GM12878 (cell line): ENCODE data around the gene DISP3. TPM values are rescaled to one million over a fixed set of nuclear protein-coding genes. Genes with fewer than 3 reads are reported as not detected.
A peak's percentile ranks its signal among the peaks of the same experiment; 100 is the strongest.

Experiments
- ATAC-seq: fragments of 200-7000 bp; cut with Tn5 transposase; 3 replicates; pipeline ENCODE4 v1.9.1; 2020; ENCODE audit warnings: mild to moderate bottlenecking, moderate library complexity
- Bru-seq: library from RNA; stranded (reverse); fragments of 400-500 nt; gene quantifications from one replicate; lab custom pipeline; 2021; lab: Mats Ljungman, UMichigan
- BruChase-seq, 2 experiments: library from RNA; stranded (reverse); fragments of 400-500 nt; gene quantifications; one replicate each; lab custom pipeline; 2021; lab: Mats Ljungman, UMichigan
- BruUV-seq: library from RNA; stranded (reverse); fragments of 400-500 nt; replicated peaks from 2 replicates; lab custom pipeline; 2021; lab: Mats Ljungman, UMichigan
- CTCF ChIA-PET: fragments of 300-600 bp; sonication (Branson Sonifier 250); formaldehyde crosslinking; extraction: SDS; loops from one replicate; lab custom pipeline; 2021; ENCODE audit warnings: inconsistent platforms; lab: Yijun Ruan, JAX
- POLR2A ChIA-PET: fragments of 350-600 bp; formaldehyde crosslinking; extraction: SDS; loops from one replicate; lab custom pipeline; 2021; ENCODE audit warnings: inconsistent platforms; lab: Charles Lee
- RAD21 ChIA-PET: fragments of 300-600 bp; sonication (Branson Sonifier 250); formaldehyde crosslinking; loops from one replicate; lab custom pipeline; 2023; ENCODE audit warnings: antibody characterized with exemption; ENCODE audit not compliant: unreplicated experiment; lab: Charles Lee
- SMC1A ChIA-PET: fragments of 300-600 bp; sonication (Branson Sonifier 250); formaldehyde crosslinking; loops from one replicate; lab custom pipeline; 2023; ENCODE audit not compliant: unreplicated experiment, uncharacterized antibody; lab: Charles Lee
- DNase-seq: peaks from one replicate; pipeline ENCODE4 v3.0.0-alpha.2; 2011; ENCODE audit warnings: low read depth, low spot score
- FAIRE-seq: peaks from 3 replicates; lab custom pipeline; 2011; peaks lifted over from hg19 to GRCh38; lab: Jason Lieb, UNC
- H2AFZ ChIP-seq: 2 replicates; pipeline ENCODE4 v1.6.0; 2011; ENCODE audit warnings: low read depth, low read length, control low read depth; ENCODE audit not compliant: control insufficient read depth
- H3K27ac ChIP-seq: 2 replicates; pipeline ENCODE4 v1.5.1; 2011; ENCODE audit warnings: control low read depth; ENCODE audit not compliant: control insufficient read depth, insufficient read depth
- H3K27me3 ChIP-seq, 2 experiments: replicated peaks in 1 of 2; 2 replicates each; pipeline versions ENCODE4 v1.6.0 to v1.6.1; 2011; ENCODE audit warnings: low read length in 1 of 2; ENCODE audit not compliant: control insufficient read depth in 2 of 2, insufficient read depth in 2 of 2
- H3K36me3 ChIP-seq, 2 experiments: 2 replicates each; pipeline ENCODE4 v1.5.1; 2011; ENCODE audit warnings: low read length in 1 of 2; ENCODE audit not compliant: control insufficient read depth in 2 of 2, insufficient read depth in 2 of 2
- H3K4me1 ChIP-seq: 2 replicates; pipeline ENCODE4 v1.6.1; 2011; ENCODE audit warnings: mild to moderate bottlenecking, low read length, moderate library complexity, mixed read lengths; ENCODE audit not compliant: control insufficient read depth, insufficient read depth
- H3K4me2 ChIP-seq: 2 replicates; pipeline ENCODE4 v1.6.0; 2011; ENCODE audit warnings: control low read depth; ENCODE audit not compliant: control insufficient read depth, insufficient read depth
- H3K4me3 ChIP-seq: fragments of 200-600 bp; sonication (generic); 2 replicates; pipeline ENCODE4 v1.5.1; 2016
- H3K79me2 ChIP-seq: 2 replicates; pipeline ENCODE4 v1.6.0; 2011; ENCODE audit warnings: low read length; ENCODE audit not compliant: control insufficient read depth, insufficient read depth
- H3K9ac ChIP-seq: 2 replicates; pipeline ENCODE4 v1.8.0; 2011; ENCODE audit warnings: low read length, control low read depth, mixed read lengths; ENCODE audit not compliant: control insufficient read depth, insufficient read depth
- H3K9me3 ChIP-seq: replicated peaks from 3 replicates; pipeline ENCODE4 v1.5.1; 2011; ENCODE audit warnings: mild to moderate bottlenecking, low read length; ENCODE audit not compliant: control insufficient read depth, insufficient read depth
- H4K20me1 ChIP-seq: 2 replicates; pipeline ENCODE4 v1.6.0; 2011; ENCODE audit not compliant: control insufficient read depth, insufficient read depth
- BACH1 ChIP-seq: fragments of 450-650 bp; IDR thresholded peaks from 2 replicates; pipeline ENCODE4 v1.6.1; 2017; ENCODE audit warnings: mild to moderate bottlenecking, borderline replicate concordance
- BCL11A ChIP-seq: IDR thresholded peaks from 2 replicates; pipeline ENCODE4 v1.6.1; 2011; ENCODE audit warnings: low read depth, low read length
- FOXM1 ChIP-seq: IDR thresholded peaks from 2 replicates; pipeline ENCODE4 v1.6.1; 2012; ENCODE audit warnings: low read depth, mild to moderate bottlenecking, inconsistent platforms, low read length, moderate library complexity
- HDGF ChIP-seq: fragments of 450-650 bp; IDR thresholded peaks from 2 replicates; pipeline ENCODE4 v1.6.1; 2016; ENCODE audit warnings: antibody characterized with exemption
- KAT2A ChIP-seq: conservative IDR thresholded peaks from 2 replicates; pipeline ENCODE4 v1.6.1; 2011; ENCODE audit warnings: low read depth, low read length; ENCODE audit not compliant: control insufficient read depth
- NFYA ChIP-seq: IDR thresholded peaks from 2 replicates; pipeline ENCODE4 v1.6.1; 2011; ENCODE audit warnings: low read depth, mild to moderate bottlenecking, low read length, improper control_type of control experiment, borderline replicate concordance
- NR2F1 ChIP-seq: fragments of 450-650 bp; conservative IDR thresholded peaks from 2 replicates; pipeline ENCODE4 v1.6.1; 2017; ENCODE audit warnings: mild to moderate bottlenecking
- PAX5 ChIP-seq: IDR thresholded peaks from 2 replicates; pipeline ENCODE4 v1.6.1; 2011; ENCODE audit warnings: low read depth, low read length, borderline replicate concordance
- POU2F2 ChIP-seq: IDR thresholded peaks from 3 replicates; pipeline ENCODE4 v1.6.1; 2011; ENCODE audit warnings: low read depth, mild to moderate bottlenecking, low read length, borderline replicate concordance
- RBBP5 ChIP-seq: fragments of 200-600 bp; sonication (generic); conservative IDR thresholded peaks from 2 replicates; pipeline ENCODE4 v1.6.1; 2016
- TBL1XR1 ChIP-seq: IDR thresholded peaks from 2 replicates; pipeline ENCODE4 v1.6.1; 2012; ENCODE audit warnings: low read depth, low read length, improper control_type of control experiment
- ZNF384 ChIP-seq: IDR thresholded peaks from 2 replicates; pipeline ENCODE4 v1.6.1; 2012; ENCODE audit warnings: low read depth, mild to moderate bottlenecking, low read length, improper control_type of control experiment, borderline replicate concordance
- WGBS: methylation state at CpG from one replicate; pipeline ENCODE4 v1.1.6; 2016; ENCODE audit warnings: low lambda C conversion rate; ENCODE audit not compliant: insufficient replicate concordance, insufficient coverage; ENCODE audit errors: missing lambda C conversion rate; 5-methylcytosine and 5-hydroxymethylcytosine counted together
- in situ Hi-C: fragments of 300-500 bp; cut with MboI; formaldehyde crosslinking; loops from 9 replicates; pipeline ENCODE4 v1.14.3; 2018; ENCODE audit warnings: mixed read lengths
- intact Hi-C: fragments of 100-400 bp; cut with micrococcal nuclease; formaldehyde crosslinking; loops from one replicate; pipeline ENCODE4 v1.14.2; 2022; ENCODE audit not compliant: unreplicated experiment
- long read RNA-seq, 2 experiments: library from polyadenylated mRNA; unstranded; transcript quantifications; one replicate each; pipeline ENCODE4 v2.0.0, GENCODE V29; 2019 to 2020
- polyA minus RNA-seq, 3 experiments: library from RNA; depleted of rRNA, polyadenylated mRNA; stranded (reverse); fragments of >200 nt; gene quantifications; 2 replicates each; pipeline ENCODE4 v1.2.3, GENCODE V29; 2011
- polyA plus RNA-seq, 11 experiments: library from polyadenylated mRNA; depleted of rRNA in 4 of 11; unstranded in 6 of 11; stranded (reverse) in 5 of 11; fragments of >200 nt; fragmentation: Nextera tagmentation in 4 of 11; fragmentation: Illumina TruSeq in 1 of 11; extraction: Ambion mirVana in 4 of 11; extraction: Trizol in 1 of 11; gene quantifications; 1 replicate in 1 of 11; 2 replicates in 10 of 11; pipeline versions ENCODE4 v1.2.1 to v1.2.3, GENCODE V29; 2011 to 2016; ENCODE audit warnings: inconsistent platforms in 2 of 11, missing spikeins in 2 of 11, low read depth in 1 of 11
- total RNA-seq, 4 experiments: library from RNA; depleted of rRNA in 3 of 4; stranded (reverse); fragments of >200 nt in 3 of 4; fragmentation: Illumina TruSeq in 1 of 4; extraction: Trizol in 1 of 4; gene quantifications; 2 replicates each; pipeline versions ENCODE4 v1.2.1 to v1.2.3, GENCODE V29; 2013 to 2021
- TF ChIP-seq, protein P1 (sequence below): fragments of 450-650 bp; IDR thresholded peaks from 2 replicates; pipeline ENCODE4 v1.6.1; 2017; ENCODE audit warnings: borderline replicate concordance
- TF ChIP-seq, protein P2 (sequence below): IDR thresholded peaks from 2 replicates; pipeline ENCODE4 v1.6.1; 2012; ENCODE audit warnings: low read depth, low read length, improper control_type of control experiment

The DISP3 gene, protein sequence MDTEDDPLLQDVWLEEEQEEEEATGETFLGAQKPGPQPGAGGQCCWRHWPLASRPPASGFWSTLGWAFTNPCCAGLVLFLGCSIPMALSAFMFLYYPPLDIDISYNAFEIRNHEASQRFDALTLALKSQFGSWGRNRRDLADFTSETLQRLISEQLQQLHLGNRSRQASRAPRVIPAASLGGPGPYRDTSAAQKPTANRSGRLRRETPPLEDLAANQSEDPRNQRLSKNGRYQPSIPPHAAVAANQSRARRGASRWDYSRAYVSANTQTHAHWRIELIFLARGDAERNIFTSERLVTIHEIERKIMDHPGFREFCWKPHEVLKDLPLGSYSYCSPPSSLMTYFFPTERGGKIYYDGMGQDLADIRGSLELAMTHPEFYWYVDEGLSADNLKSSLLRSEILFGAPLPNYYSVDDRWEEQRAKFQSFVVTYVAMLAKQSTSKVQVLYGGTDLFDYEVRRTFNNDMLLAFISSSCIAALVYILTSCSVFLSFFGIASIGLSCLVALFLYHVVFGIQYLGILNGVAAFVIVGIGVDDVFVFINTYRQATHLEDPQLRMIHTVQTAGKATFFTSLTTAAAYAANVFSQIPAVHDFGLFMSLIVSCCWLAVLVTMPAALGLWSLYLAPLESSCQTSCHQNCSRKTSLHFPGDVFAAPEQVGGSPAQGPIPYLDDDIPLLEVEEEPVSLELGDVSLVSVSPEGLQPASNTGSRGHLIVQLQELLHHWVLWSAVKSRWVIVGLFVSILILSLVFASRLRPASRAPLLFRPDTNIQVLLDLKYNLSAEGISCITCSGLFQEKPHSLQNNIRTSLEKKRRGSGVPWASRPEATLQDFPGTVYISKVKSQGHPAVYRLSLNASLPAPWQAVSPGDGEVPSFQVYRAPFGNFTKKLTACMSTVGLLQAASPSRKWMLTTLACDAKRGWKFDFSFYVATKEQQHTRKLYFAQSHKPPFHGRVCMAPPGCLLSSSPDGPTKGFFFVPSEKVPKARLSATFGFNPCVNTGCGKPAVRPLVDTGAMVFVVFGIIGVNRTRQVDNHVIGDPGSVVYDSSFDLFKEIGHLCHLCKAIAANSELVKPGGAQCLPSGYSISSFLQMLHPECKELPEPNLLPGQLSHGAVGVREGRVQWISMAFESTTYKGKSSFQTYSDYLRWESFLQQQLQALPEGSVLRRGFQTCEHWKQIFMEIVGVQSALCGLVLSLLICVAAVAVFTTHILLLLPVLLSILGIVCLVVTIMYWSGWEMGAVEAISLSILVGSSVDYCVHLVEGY (N-terminal part only)
- total RNA-seq (2013; cell fraction: nucleolus; rRNA removed) = 0.23 and 0.29 TPM in 2 replicates
- total RNA-seq (2014; rRNA removed) (under 0.01 TPM in 1 of 2 replicates, not detected in the other), total RNA-seq (2014; rRNA removed; fragmentation: Illumina TruSeq; extraction: Trizol) (0.09 TPM in 2 replicates), total RNA-seq (2021) (0.08 and 0.18 TPM in 2 replicates), polyA plus RNA-seq (2011; rRNA removed) (0.07 and 0.09 TPM in 2 replicates), polyA plus RNA-seq (2014; fragmentation: Illumina TruSeq; extraction: Trizol) (0.09 TPM in 1 of 2 replicates, not detected in the other), polyA plus RNA-seq (2014; fragmentation: Nextera tagmentation; extraction: Ambion mirVana) (not detected), polyA plus RNA-seq (2014; rRNA removed) (0.03 and 0.04 TPM in 2 replicates), polyA plus RNA-seq (2016; fragmentation: Nextera tagmentation; extraction: Ambion mirVana) (under 1 TPM; 0.09 to 0.10 TPM), polyA minus RNA-seq (2011; rRNA and poly(A)+ RNA removed) (0.05 and 0.22 TPM in 2 replicates), Bru-seq, nascent RNA (percentile 12 among the genes with signal in this experiment), BruChase-seq, experiment 1, labeled RNA remaining after a 6-hour chase (percentile 10 among the genes with signal in this experiment), BruChase-seq, experiment 2, labeled RNA remaining after a 2-hour chase (percentile 14 among the genes with signal in this experiment)
- polyA plus RNA-seq (2011; ENCODE audit: low read depth) = not detected
- 0.15 and 0.22 TPM in 2 replicates for polyA plus RNA-seq (2011; cell fraction: cytosol; rRNA removed)
- polyA plus RNA-seq (2011; cell fraction: nucleus; rRNA removed) = 0.52 and 0.56 TPM in 2 replicates
- 0.04 and 0.06 TPM in 2 replicates for polyA plus RNA-seq (2012)
- polyA minus RNA-seq (2011; cell fraction: cytosol; rRNA and poly(A)+ RNA removed) = not detected in 2 replicates
- 0.12 and 0.29 TPM in 2 replicates for polyA minus RNA-seq (2011; cell fraction: nucleus; rRNA and poly(A)+ RNA removed)
- long read RNA-seq, experiment 1 = 0 reads
- long read RNA-seq, experiment 2 = 0 reads

DNA sequence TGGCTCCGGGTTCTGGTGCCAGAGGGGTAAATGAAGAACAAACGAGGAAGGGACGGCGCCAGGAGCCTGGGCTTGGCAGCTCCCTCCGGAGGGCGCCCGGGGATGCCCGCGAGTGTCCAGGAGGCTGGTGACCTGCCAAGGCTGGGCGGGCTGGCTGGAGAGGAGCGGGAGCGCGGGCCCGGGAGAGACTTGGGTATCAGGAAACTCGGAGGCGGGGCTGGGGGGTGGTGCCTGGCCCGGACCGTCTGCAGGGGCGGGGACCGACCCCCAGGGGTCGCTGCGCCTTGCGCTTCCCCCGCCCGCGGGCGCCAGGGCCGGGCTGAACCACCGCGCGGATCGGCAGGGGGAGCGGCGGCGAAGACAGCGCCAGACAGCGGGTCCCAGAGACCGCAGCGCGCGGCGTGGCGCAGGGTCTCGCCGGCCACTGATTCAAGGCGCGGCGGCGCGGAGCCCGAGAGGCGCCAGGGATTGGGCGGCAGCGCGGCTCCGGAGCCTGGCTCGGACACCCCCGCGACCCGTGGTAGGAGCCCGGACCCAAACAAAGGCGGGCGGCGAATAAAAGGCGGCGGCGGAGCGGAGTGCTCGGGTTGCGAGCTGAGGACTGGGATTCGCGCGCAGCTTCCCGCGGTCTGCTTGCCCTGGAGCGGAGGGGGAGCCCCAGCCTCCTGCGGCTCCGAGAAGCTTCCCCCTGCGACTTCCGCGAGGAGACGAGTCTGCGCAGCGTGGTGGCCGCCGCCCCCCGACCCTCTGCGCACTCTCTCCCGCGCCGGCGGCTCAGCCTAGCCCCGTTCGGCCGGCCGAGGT lies at the start of gene DISP3:
Gene DISP3, plus strand, starts transcription at position 585 of the 804 bp plus-strand sequence. CDS start 21,838 bp downstream, outside the sequence.
- ChIA-PET POLR2A (no interaction called here), SMC1A (no interaction called here), RAD21 (no interaction called here), CTCF (interaction anchor here (1.0 to 1.6 kb wide), 2 partner anchors 163 to 167 kb away, joined by 3 to 6 read pairs; no protein-coding TSS in a partner anchor)
- no peaks in the 10 kb centered on the region for H4K20me1 ChIP-seq
- no TSS peak for BruUV-seq
- peak; percentile 1 for DNase-seq
- peak within 1 kb of the TSS; percentile 72; the same call in 1 of the 2 replicates for H3K4me3 ChIP-seq
- H3K4me2 ChIP-seq = peak within 1 kb of the TSS; percentile 64
- H3K27ac ChIP-seq = no peak within 1 kb of the TSS
- H3K9ac ChIP-seq = peak within 1 kb of the TSS; percentile 62; the same call in 1 of the 2 replicates
- H3K36me3 ChIP-seq = no peaks in the 10 kb centered on the region
- H3K27me3 ChIP-seq = peaks cover 2 to 4% of the 10 kb centered on the region in 2 experiments; a peak in 1 of 4 replicates
- 2% methylated on average over 63 of the region's 96 CpGs for WGBS
- peak; percentile 95 for ATAC-seq
- no peaks in the 10 kb centered on the region for H3K79me2 ChIP-seq
- peak within 1 kb of the TSS; percentile 90 for H2AFZ ChIP-seq
- no peak for FAIRE-seq
- H3K9me3 ChIP-seq = no peaks in the 10 kb centered on the region
- intact Hi-C loops (loop anchor here (5.0 kb wide), 1 partner anchor 164 kb away; no protein-coding TSS in a partner anchor), in situ Hi-C loops (no loop called here)
- H3K4me1 ChIP-seq = no peaks in the 10 kb centered on the region
- TF ChIP-seq BACH1 (peak; percentile 72; the same call in 1 of the 2 replicates), FOXM1 (no peak), NR2F1 (peak; percentile 75), HDGF (no peak), PAX5 (no peak), KAT2A (no peak), RBBP5 (no peak), POU2F2 (no peak), TBL1XR1 (no peak), ZNF384 (no peak), NFYA (no peak), BCL11A (no peak)
- TF ChIP-seq, protein P1, sequence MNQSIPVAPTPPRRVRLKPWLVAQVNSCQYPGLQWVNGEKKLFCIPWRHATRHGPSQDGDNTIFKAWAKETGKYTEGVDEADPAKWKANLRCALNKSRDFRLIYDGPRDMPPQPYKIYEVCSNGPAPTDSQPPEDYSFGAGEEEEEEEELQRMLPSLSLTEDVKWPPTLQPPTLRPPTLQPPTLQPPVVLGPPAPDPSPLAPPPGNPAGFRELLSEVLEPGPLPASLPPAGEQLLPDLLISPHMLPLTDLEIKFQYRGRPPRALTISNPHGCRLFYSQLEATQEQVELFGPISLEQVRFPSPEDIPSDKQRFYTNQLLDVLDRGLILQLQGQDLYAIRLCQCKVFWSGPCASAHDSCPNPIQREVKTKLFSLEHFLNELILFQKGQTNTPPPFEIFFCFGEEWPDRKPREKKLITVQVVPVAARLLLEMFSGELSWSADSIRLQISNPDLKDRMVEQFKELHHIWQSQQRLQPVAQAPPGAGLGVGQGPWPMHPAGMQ = no peak
- TF ChIP-seq, protein P2, sequence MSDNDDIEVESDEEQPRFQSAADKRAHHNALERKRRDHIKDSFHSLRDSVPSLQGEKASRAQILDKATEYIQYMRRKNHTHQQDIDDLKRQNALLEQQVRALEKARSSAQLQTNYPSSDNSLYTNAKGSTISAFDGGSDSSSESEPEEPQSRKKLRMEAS = no peak
